Islet of Langerhans (tissue), 1 donor: ENCODE data around the gene LAMP2.
A peak's percentile ranks its signal among the peaks of the same experiment; 100 is the strongest.
"Not testable (repeated sequence)": the region's sequence is repeated elsewhere in the genome, so short reads cannot be mapped to it uniquely, and the experiment has no call there.

ENCODE experiments used
- FAIRE-seq: peaks from one replicate; lab custom pipeline; 2011; peaks lifted over from hg19 to GRCh38; lab: Jason Lieb, UNC

The LAMP2 gene

GRCh38 chrX:120468825-120469525 is at the start of gene LAMP2:
LAMP2 (minus strand) TSS chrX:120469296; CDS start chrX:120469169, 127 bp downstream.
- FAIRE-seq: no peak

GRCh38 chrX:120517936-120518335 is 48.8 kb upstream of the LAMP2 start:
- FAIRE-seq: peak; percentile 51

GRCh38 chrX:120514236-120514635 is 45.1 kb upstream of the LAMP2 start:
- FAIRE-seq: no peak

GRCh38 chrX:120512627-120513026 is 43.5 kb upstream of the LAMP2 start:
- FAIRE-seq: peak; percentile 81

GRCh38 chrX:120512222-120512621 is 43.1 kb upstream of the LAMP2 start:
- FAIRE-seq: peak; percentile 27

GRCh38 chrX:120504569-120504968 is 35.5 kb upstream of the LAMP2 start:
- FAIRE-seq: no peak

- no peak for FAIRE-seq
Observed at GRCh38 chrX:120499301-120500072, 30.4 kb upstream of the LAMP2 start.

- FAIRE-seq: not testable (repeated sequence)
Observed at GRCh38 chrX:120490119-120490518, 21.0 kb upstream of the LAMP2 start.

GRCh38 chrX:120486786-120487185 is 17.7 kb upstream of the LAMP2 start:
- no peak for FAIRE-seq

GRCh38 chrX:120485638-120486520 is 16.8 kb upstream of the LAMP2 start:
- FAIRE-seq: no peak

- FAIRE-seq: no peak
Observed at GRCh38 chrX:120485315-120485637, 16.2 kb upstream of the LAMP2 start.

- no peak for FAIRE-seq
Observed at GRCh38 chrX:120477453-120477852, 8.4 kb upstream of the LAMP2 start.

GRCh38 chrX:120476714-120477113 is 7.6 kb upstream of the LAMP2 start:
- no peak for FAIRE-seq

- peak; percentile 95 for FAIRE-seq
Observed at GRCh38 chrX:120475447-120475846, 6.4 kb upstream of the LAMP2 start.

- no peak for FAIRE-seq
Observed at GRCh38 chrX:120474085-120474484, 5.0 kb upstream of the LAMP2 start.

GRCh38 chrX:120469657-120470056 is 561 bp upstream of the LAMP2 start:
- FAIRE-seq: not testable (repeated sequence)

- FAIRE-seq: no peak
Observed at GRCh38 chrX:120468479-120468824, 644 bp downstream of the LAMP2 start.

- FAIRE-seq: no peak
Observed at GRCh38 chrX:120468071-120468470, 1.0 kb downstream of the LAMP2 start.

GRCh38 chrX:120464411-120464810 is 4.7 kb downstream of the LAMP2 start:
- FAIRE-seq: no peak

- FAIRE-seq: no peak
Observed at GRCh38 chrX:120463241-120463640, 5.9 kb downstream of the LAMP2 start.

GRCh38 chrX:120462370-120462769 is 6.7 kb downstream of the LAMP2 start:
- FAIRE-seq: no peak

- no peak for FAIRE-seq
Observed at GRCh38 chrX:120459309-120459708, 9.8 kb downstream of the LAMP2 start.

- FAIRE-seq: no peak
Observed at GRCh38 chrX:120457766-120458180, 11.3 kb downstream of the LAMP2 start.
